Lower leg skin (tissue), 3 donors: Measurements from ENCODE around the gene RHO.
"Not testable (repeated sequence)": the region's sequence is repeated elsewhere in the genome, so short reads cannot be mapped to it uniquely, and the experiment has no call there.

Experiments
- CTCF ChIP-seq, 3 donors: fragments of 450-650 bp; IDR thresholded peaks; one replicate each; pipeline ENCODE4 v1.5.1; 2016; ENCODE audit warnings: antibody characterized with exemption in 3 of 3, mild to moderate bottlenecking in 3 of 3, moderate library complexity in 2 of 3
- POLR2A ChIP-seq, 2 donors: fragments of 450-650 bp; IDR thresholded peaks; one replicate each; pipeline ENCODE4 v1.6.1; 2016 to 2017; ENCODE audit warnings: antibody characterized with exemption in 2 of 2, mild to moderate bottlenecking in 1 of 2, moderate library complexity in 1 of 2

- TF ChIP-seq CTCF, POLR2A (IDR thresholded peaks at IDR 0.05): not testable (repeated sequence)
Observed at GRCh38 chr3:129489258-129489657, 39.2 kb upstream of the RHO start.
